RPMI8226 (cell line): Measurements from ENCODE around the gene NACAD.
A peak's percentile ranks its signal among the peaks of the same experiment; 100 is the strongest.

Experiments
- DNase-seq: peaks from one replicate; pipeline ENCODE4 v3.0.0-alpha.2; 2015

Gene NACAD, protein sequence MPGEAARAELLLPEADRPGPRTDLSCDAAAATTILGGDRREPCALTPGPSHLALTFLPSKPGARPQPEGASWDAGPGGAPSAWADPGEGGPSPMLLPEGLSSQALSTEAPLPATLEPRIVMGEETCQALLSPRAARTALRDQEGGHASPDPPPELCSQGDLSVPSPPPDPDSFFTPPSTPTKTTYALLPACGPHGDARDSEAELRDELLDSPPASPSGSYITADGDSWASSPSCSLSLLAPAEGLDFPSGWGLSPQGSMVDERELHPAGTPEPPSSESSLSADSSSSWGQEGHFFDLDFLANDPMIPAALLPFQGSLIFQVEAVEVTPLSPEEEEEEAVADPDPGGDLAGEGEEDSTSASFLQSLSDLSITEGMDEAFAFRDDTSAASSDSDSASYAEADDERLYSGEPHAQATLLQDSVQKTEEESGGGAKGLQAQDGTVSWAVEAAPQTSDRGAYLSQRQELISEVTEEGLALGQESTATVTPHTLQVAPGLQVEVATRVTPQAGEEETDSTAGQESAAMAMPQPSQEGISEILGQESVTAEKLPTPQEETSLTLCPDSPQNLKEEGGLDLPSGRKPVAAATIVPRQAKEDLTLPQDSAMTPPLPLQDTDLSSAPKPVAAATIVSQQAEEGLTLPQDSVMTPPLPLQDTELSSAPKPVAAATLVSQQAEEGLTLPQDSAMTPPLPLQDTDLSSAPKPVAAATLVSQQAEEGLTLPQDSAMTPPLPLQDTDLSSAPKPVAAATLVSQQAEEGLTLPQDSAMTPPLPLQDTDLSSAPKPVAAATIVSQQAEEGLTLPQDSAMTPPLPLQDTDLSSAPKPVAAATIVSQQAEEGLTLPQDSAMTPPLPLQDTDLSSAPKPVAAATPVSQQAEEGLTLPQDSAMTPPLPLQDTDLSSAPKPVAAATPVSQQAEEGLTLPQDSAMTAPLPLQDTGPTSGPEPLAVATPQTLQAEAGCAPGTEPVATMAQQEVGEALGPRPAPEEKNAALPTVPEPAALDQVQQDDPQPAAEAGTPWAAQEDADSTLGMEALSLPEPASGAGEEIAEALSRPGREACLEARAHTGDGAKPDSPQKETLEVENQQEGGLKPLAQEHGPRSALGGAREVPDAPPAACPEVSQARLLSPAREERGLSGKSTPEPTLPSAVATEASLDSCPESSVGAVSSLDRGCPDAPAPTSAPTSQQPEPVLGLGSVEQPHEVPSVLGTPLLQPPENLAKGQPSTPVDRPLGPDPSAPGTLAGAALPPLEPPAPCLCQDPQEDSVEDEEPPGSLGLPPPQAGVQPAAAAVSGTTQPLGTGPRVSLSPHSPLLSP (N-terminal part only)

GRCh38 chr7:45088821-45089340 lies at the start of gene NACAD:
NACAD (minus strand) TSS chr7:45088969; CDS start chr7:45088894, 75 bp downstream.
- DNase-seq = no peak

DNA sequence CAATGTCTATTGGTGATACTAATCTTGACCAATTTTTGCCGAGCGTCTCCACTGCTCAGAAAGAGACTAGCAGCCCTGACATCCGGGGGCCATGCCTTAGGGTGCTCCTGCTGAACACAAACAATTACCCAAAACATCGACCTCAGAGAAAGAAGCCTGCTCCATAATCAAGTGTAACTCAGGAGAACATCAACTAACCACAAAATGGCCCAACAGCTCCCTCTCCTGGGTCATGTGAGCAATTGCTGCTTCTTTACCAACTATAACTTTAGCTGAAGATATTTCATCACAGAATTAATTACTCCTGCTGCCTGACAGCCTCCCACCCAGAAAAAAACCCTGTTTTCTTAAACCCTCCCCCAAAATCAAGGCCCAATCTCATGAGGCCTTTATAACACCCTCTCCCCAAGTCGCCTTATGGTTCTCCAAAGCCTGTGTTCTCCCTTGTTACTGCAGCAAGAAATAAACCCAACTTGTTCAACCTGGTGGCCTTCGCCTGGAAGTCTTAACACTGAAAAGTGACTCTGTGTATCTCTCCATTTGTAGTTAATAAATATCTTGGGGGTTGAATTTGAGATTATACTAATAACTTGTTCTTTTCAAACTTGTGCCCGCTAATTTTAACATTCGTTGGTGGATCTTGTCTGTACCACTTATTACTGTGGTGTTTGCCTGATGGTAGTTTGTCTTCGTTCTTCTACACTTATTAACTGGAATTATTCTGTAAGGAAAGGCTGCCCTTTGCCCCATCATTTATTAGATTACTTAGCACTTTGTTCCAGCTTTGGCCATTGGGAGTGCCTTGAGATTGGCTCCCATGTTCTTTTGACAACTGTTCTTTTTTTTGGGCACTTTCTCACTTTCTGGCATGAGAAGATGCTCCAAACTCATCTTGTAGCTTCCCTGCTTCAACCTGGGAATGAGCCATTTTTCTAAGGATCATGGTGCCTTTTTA lies 47.6 kb upstream of the NACAD start:
- DNase-seq = peak; percentile 77

DNA sequence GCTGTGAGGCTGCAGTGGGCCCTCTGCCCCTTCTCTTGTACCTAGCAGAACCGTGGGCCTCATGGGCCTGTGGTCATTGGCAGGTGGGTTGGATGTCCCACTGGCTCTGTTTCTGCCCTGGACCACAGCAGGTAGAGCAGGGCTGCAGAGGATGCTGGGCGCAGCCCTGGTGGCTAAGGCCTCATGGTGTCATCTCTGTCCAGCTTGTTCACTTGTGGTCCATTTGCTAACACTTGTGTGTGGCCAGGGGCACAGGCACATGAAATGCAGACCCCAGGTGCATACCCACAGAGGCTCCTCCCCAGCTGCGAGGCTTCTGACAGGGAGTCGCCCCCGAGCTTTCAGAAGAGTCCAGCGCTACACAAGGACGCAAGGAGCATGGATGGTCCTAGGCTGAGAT lies 45.1 kb upstream of the NACAD start:
- DNase-seq = no peak

GRCh38 chr7:45133352-45133751 lies 44.6 kb upstream of the NACAD start:
- DNase-seq = no peak

GRCh38 chr7:45132708-45133320 lies 44.0 kb upstream of the NACAD start:
- DNase-seq = no peak

DNA sequence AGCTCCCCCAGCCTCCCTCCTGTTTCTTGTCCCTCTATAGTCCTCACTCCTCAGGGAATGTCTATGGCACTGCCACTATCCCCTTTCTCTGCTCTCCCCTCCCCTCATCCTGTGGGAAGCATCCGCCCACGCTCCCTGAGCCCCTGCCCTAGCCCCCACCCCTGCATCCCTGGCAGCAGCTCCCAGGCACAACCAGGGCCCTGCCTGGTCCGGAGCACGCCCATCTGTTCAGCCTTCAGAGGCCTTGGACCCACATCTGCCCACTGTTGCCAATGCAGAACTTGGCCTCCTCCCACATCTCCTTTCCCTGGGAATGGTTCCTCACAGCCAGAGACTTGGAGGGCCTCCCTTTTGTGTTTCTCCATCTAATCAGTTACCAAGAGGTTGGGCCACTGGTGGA lies 43.1 kb upstream of the NACAD start:
- no peak for DNase-seq

- peak; percentile 57 for DNase-seq
Observed at GRCh38 chr7:45130910-45131309, 42.1 kb upstream of the NACAD start.

- no peak for DNase-seq
Observed at GRCh38 chr7:45129906-45130305, 41.1 kb upstream of the NACAD start.

DNA sequence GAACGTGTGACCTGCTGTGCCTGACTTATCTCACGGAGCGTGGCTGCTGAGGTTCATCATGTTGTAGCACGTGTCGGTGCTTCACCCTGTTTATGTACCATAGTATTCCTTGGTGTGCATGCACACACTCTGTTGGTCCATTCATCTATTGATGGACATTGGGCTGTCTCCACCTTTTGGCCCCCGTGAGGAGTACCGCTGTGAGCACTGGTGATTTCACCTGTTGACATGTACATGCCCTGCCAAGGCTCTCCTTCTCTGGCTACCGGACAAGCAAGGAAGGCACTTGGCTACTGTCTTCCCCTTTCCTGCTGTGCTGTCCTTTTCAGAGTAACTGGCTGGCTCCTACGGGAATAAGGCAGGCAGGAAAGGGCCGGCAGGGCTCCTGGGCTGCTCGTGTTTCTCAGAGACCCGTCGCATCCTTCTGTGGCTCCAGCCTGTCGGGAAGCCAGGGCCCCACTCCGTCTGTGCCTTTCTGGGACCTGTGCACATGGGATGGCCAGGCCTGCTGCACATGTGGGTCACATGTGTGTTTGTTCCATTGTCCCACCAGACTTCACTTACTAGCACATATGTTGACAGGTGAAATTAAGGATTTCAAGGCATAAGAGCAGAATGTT lies 40.5 kb upstream of the NACAD start:
- no peak for DNase-seq

DNA sequence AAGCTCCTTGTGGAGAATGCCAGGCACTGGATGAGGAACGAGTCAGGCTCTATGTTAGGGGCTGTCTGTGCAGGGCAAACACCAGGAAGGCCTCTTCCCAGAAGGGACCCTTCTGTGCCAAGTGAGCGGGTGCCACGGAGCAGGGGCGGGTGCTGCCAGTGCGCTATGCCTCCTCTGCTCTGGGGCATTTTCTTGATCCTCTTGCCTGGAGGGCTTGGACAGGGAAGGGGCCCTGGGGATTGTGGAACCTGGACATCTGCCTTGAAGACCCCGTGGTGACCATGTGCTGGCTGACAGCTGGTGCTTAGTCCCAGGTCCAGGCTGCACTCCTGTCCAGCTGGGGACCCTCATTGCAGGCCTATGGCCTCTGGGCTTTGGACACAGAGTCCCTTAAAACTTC lies 38.2 kb upstream of the NACAD start:
- DNase-seq = no peak

DNA sequence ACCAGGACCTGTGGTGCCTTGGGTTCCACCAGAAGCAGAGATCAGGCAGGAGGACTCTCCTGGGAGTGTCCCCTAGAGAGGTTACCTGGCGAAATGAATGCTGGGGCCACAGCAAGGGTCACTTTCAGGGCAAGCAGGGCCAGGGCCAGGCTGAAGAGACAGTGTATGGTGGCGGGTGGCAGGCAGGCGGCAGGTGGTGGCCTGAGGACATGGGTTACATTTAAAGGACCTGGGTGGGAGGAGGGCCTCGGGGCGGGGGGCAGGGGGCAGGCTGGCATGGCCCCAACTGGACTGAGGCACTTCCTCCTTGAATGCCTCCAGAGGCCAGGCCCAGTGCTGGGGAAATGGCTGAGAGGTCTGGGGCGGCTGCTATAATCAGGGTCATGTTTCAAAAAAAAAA lies 37.4 kb upstream of the NACAD start:
- no peak for DNase-seq

- DNase-seq = no peak
Observed at GRCh38 chr7:45125193-45125904, 36.6 kb upstream of the NACAD start.

DNA sequence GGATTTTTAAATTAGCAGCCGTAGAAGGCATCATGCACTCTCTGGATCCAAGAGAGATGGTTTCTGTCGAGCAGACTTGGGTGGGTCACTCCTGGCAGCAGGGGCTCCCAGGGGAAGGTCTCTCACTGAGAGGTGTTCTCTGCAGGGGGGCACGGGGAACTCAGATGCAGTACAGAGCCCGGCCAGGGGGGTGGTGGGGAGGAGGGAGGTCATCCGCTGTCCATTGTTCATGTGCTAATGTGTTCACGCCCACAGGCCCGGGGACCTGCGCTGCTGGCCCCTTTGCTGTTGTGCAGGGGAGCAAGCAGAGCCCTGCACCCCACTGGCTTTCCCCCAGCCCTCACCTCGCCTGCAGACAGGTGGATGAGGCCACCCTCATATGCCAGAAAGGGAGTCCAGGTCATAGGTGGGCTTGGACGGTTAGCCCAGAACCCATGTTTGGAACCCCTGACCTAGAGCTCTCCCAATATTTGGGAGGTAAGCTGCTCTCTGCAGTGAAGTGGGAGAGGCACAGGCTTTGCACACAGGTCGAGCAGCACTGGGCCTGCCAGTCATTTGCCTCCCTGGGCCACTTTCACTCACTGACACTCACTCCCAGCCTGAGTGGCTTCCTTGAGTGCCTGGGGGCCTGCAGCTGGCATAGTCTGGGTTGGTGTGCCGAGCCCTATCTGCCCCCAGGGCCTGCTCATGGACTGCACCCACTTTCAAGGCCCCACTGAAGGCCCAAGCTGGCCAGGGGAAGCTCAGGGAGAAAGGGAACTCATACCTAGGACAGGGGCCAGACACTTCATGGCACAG lies 35.3 kb upstream of the NACAD start:
- DNase-seq = no peak

DNA sequence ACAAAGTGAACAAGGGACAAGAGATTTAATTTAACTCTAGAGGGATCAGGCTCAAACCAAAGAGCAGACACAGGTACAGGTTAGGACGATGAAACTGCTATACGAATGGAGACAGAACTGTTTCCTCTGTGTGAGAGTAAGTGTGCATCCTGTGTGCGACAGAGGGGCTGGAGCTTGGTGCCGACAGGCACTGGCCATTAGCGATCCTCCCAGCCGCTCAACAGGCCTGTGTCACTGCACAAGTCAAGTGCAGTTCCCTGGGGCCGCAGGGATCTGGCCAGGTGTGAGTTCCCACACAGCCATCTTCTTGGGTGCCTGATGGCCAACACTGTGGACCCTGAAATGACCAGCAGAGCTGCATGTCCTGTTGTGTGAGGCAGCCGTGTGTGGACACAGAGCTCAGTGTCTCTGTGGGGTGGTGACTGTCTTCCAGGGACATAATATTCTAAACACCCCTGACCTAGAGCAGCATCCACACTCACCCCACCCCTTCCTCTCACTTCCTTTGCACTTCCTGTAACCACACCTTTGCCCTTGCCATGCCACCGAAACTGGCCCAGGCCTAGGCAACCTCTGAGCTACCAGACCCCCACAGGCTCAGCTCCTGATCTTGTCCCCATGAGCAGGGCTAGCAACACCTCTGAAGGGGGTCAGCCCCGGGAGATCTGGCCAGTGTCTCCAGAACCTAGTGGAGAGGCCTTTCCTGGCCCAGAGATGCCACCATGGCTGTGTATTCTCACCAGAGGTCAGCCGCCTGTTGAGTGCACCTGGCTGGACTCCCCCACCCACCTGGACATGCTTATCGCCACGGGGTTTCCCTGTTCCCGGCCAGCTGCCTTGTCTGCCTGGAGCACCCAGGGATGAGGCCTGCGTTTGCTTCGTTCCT lies 34.4 kb upstream of the NACAD start:
- DNase-seq = no peak

DNA sequence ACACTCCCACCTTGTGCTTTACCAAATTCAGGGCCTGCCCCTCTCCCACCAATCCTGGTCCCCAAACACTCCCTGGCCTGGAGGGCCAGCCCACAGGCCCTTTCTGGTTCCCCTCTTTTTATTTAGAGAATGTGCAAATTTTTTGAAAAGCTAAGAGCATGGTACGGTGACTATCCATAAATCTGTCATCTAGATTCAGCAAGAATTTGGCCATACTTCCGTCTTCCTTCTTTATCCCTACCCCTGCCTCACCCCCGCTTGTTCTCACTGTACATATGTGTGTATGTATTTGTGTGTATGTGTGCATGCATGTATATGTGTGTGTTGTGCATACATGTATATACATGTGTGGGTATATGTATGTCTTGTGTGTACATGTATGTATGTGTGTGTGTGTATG lies 30.8 kb upstream of the NACAD start:
- DNase-seq = no peak

DNA sequence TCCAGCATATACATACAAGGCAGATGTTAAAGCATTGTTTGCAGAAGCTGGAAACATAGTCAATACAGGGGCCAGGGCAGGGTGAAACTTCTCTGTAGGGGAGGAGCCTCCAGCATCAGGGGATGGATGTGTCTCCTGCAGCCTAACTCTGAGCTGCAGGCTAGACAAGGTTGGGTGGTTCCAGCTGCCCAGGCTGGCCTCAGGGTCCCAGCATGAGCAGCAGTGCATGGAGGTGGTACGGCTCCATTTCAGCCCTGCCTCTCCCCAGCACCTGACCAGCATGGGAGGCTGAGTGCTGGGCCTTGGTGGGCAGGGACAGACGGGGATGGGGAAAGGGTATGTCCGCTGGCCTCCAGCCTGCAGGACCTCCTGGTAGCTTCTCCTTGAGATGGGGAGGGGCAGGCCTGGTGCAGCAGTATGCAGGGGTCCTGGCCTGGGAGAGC lies 30.1 kb upstream of the NACAD start:
- DNase-seq = no peak

GRCh38 chr7:45118292-45118691 lies 29.5 kb upstream of the NACAD start:
- no peak for DNase-seq

- DNase-seq = no peak
Observed at GRCh38 chr7:45117582-45117981, 28.8 kb upstream of the NACAD start.
